GM19455 (cell line): ENCODE measurements around the gene RBPJ.
"Not testable (repeated sequence)": the region's sequence is repeated elsewhere in the genome, so short reads cannot be mapped to it uniquely, and the experiment has no call there.

Experiments used
- ATAC-seq: cut with Tn5 transposase; IDR thresholded peaks from one replicate; pipeline ENCODE4 v1.9.1; 2021; ENCODE audit not compliant: unreplicated experiment

RBPJ gene

DNA sequence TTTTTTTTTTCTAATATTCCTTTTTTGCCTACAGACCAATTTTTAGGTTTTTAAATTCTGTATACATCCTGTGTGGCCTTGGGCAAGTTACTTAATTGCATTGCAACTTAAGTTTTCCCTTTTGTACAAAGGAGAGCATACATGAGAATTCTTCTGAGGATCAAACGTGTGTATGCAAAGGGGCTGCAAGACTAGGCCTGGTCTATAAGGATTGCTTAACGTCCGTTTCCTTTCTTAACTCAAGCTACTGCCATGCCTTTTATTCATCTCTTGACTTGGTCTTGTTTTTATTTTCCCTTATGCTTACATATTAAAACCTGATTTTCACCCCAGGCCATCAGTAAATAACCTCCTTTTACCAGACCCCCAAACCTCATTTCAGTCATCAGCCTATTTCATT lies 13.6 kb downstream of the RBPJ start:
- ATAC-seq = no peak

DNA sequence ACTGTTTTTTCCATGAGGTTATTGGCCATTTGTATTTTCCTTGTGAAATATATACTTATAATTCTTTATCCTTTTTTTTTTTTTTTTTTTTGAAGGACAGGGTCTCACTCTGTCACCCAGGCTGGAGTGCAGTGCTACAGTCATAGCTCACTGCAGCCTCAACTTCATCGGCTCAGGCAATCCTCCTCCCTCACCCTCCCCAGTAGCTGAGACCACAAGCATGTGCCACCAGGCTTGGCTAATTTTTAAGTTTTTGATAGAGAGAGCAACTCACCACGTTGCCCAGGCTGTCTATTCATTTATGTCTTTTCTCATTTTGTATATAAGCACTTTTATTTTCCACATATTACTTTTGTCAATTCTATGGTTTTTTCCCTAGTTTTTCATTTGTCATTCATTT lies 16.8 kb downstream of the RBPJ start:
- no peak for ATAC-seq

DNA sequence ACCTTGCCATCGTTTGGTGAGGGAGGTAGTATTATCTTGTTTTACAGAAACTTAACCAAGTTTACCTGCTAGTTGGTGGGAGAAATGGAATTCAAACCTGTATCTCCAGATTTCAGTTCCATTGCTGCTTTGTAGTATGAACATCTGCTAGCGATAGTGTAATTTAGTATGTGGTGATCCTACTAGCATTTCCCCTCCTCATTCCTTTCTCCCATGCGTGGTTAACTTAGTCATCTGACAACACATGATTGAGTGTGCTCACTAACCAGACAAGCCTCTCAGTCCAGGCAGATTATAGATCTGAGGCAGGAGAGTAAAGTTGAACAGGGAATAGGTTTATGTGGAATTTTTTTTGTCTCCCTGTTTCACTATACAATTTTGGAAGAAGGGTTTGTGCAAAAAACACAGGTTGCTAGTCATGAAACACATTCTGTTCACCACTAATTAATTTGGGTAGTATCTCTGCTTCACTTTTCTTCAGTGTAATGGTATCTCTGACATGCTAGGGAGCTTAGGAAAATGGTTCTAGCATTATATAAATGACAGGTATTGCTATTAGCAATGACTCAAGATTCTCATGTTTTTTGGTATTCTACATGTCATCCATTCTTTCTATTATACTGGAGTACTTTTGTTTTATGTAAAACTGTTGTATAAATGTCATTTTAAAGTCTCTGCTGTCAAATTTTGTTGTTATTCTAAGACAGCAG lies 21.7 kb downstream of the RBPJ start:
- ATAC-seq = no peak

DNA sequence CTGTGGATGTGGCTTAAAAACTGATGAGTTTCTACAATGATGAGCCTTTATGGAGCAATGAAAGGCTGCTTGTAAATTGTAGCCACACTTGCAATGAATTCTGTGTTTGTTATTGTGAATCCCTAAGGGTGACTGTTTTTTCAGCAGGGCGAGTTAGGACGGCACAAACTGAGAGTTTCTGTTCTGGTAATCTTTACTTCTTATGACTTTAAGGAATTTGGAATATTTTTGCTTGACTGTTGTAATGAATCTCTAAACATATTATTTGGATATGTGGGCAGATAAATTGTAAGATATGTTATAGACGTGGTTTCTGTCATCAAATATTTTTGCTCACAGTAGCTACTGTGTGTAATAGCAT lies 22.2 kb downstream of the RBPJ start:
- ATAC-seq = no peak

DNA sequence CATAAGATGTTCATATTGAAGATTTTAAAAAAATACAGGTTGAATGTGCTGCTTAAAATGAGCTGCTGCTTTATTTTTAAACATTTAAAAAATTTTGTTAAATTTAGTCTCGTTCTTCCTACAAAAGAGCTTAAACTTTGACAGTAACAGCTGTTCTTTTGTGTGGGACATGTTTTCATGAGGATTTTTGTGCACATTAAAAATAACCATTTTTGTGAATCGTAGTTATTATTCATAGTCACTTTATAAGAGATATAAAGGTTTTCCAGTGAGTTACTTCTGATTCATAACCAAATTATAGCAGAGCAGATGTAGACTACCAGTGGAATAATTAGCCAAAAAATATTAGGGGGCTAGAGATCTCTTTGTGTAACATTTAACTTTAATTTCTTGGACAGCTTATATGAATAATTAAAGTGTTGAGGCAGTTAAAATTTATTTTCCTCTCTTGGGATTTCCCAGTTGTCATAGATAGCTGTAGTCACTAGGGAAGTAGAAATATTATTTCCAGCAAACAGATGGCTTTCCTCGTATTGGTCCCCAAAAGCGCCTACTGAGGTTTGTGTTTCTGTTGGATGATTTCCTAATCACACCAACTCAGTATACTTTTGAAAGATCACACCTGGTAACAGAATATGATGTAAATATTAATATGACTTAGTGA lies 24.2 kb downstream of the RBPJ start:
- no peak for ATAC-seq

DNA sequence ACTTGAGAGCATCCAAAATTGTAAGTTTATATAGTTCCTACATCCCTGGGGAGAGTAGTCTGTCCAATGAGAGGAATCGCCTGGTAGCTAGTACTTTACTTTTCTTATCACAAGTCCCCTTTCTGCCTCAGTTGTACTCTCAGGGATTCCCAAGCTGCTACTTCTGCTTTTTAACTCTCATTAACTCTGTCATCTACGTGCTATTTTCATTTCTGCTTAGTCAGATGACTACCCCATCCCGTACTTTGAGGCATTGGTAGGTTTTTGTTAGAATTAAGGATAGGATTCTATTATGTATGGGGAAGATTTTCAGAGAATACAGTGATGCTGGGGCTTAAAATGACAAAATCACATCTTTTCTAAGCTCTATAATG lies 24.7 kb downstream of the RBPJ start:
- ATAC-seq = no peak

DNA sequence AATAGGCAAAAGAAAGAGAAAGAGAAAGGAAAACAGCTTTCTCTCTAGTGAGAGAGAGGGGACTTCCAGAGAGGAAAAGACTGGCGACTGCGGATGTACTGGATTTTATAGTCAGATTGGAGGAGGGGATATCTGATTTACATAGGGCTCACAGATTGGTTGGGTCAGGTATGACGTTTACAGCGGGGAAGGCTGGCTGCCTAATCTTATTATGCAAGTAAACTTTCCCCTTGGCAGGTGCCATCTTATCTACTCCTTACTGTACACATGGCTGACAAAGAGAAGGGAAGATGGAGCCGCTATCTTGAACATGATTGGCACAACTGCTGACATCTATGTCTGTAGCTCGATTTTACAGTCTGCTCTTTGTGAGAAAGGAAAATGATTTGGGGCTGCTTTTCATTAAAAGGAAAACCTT lies 25.4 kb downstream of the RBPJ start:
- ATAC-seq = no peak

DNA sequence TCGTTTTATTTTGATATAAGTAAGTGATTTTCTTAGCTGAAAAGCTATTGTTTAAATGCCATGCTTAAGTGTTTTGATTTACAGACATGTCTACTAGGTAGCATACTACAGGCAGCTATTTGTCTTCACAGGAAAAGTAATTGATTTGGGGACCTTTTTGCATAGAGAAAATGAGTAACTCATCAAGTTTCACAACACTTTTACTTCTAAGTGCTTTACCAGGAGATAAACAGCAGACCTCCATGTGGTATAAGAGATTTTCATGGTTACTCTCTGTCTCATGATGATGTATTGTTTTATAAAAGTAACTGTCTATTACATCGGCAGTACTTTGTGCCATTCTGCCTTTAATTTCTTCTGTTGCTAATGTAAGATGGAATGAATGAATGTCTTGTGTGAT lies 28.7 kb downstream of the RBPJ start:
- ATAC-seq = no peak

DNA sequence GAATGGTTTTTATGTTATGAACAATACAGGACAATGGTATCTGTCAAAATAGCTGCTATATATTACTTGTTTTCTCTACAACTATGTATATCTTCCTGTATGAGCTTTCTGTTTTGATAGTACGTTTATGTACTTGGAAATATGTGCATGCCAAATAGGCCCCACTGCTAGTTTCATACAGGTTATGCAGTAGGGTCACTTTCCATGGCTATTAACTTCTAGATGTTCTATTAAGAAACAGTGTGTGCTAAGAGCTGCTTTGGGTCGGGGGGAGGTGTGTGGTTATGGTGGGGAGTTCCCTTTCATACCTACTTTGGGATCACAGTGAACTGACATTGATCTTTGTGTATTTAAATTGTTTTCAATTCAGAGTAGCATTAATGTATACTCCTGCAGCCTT lies 30.9 kb downstream of the RBPJ start:
- no peak for ATAC-seq

DNA sequence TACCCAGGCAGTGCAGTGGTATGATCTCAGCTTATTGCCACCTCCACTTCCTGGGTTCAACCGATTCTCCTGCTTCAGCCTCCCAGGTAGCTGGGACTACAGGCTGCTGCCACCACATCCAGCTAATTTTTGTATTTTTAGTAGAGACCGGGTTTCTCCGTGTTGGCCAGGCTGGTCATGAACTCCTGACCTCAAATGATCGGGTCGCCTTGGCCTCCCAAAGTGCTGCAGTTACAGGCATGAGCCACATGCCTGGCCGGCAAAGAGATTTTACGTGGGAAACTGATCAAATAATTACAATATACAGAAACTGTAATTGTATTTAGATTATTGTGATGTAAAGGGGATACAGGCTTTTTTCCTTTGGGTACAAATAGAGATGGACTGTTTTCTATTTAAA lies 33.7 kb downstream of the RBPJ start:
- ATAC-seq = no peak

DNA sequence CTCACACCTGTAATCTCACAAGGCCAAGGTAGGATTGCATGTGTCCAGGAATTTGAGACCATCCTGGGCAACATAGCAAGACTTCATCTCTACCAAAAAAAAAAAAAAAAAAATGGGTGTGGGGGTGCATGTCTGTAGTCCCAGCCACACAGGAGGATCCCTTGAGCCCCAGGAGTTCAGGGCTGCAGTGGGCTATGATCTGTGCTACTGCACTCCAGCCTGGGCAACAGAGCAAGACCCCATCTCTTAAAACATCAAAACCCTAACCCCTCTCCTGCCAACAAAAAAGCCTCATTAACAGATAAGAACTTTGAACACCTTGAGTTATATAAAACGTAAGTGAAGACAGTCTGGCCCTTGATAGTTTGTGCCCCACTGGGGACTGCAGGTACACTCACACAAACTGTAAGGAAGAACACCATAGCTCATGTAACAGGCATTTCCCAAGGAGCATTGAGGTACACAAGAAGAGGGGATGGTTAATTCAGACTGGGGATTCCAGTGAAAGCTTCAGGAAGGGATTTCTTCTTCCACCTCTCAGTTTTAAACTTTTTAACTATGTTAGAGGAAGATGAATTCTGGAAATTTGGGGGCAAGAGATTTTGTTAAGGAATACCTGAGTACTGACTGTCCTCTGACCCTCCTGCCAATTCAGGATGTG lies 34.7 kb downstream of the RBPJ start:
- no peak for ATAC-seq

DNA sequence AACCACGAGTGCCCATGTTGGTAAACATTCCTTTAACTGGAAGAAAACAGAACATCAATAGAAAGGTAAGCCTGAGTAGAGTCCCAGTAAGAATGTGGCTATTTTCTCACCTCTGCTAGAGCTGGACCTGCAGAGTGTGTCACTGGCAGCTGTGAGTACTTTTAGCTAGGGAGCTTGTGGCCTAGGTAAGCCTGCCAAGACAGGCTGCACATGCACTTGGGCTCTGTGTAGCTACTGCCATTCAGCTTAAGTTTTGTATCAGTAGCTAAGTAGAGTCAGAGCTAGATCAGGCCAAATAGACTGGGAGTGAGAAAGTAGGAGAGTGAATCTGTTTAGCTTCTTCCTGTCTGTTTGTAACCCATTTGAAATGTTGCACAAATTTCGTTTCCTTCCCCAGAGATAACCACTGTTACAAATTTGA lies 35.3 kb downstream of the RBPJ start:
- no peak for ATAC-seq

DNA sequence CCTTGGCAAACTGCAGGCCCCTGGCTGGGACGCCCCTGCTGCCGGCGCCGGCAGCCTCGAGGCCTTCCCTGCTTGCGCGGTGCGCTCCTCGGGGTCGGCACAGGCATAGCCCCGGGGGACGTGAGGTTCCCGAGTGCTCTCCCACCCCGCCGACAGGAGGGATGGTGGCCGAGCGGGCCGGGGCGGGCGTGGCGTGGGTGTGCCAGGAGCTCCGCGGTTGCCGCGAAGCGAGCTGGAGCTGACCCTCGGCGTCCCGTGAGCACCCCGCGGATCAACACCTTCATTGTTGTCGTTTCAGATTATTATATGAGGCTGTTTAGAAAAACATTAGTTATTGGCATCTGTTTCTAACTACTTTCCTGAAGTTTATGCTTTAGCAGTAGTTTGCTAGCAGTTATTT lies 38.7 kb downstream of the RBPJ start:
- ATAC-seq = not testable (repeated sequence)

DNA sequence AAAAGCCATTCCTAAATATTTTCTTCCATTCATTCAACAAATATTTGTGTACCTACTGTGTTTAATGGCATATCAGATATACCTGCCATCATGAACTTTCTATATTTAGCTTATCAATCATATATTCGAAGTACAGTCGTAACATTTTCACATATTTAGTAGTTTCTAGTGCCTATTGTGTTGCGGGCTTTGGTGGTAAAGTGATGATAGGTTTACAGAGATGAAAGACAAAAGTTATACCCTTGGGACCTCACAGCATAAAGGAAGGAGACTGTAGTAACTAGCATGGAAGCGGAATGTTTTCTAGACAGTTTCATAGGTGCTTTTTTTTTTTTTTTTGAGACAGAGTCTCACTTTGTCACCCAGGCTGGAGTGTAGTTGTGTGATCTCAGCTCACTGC lies 39.5 kb downstream of the RBPJ start:
- no peak for ATAC-seq

DNA sequence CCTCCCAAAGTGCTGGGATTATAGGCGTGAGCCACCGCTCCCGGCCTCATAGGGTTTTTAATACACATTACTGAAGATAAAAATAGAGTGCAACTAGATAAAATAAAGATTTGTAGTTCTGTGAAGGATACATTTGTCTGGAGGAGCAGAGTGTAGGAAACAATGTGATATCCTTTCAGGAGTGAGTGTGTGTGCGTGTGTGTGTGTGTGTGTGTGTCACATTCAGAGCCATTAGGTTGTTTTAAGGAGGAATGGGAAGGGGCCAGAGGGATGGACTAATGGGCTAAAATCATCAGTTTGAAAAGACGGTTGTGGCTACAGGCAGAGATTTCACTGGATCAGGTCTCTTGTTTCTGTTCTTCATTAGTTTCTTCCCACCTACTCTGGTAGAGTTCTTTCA lies 40.0 kb downstream of the RBPJ start:
- ATAC-seq = no peak

DNA sequence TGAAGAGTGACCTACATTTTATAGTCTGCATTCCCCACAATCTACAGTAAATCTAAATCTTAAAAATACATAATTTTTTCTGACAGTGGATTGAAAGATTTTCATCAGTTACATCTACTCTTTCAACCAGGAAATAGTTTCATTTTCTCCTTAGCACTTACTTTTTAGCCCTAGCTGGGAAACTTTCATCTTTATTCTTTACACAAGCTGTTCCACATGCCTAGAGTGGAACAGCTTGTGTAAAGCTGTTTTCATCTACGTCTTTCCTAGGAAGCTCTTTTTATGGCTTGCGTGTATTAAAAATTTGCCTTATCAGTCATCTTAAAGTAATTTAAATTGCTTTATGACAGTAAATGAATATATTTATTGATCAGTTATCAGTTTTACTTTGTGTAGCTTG lies 40.5 kb downstream of the RBPJ start:
- ATAC-seq = no peak

DNA sequence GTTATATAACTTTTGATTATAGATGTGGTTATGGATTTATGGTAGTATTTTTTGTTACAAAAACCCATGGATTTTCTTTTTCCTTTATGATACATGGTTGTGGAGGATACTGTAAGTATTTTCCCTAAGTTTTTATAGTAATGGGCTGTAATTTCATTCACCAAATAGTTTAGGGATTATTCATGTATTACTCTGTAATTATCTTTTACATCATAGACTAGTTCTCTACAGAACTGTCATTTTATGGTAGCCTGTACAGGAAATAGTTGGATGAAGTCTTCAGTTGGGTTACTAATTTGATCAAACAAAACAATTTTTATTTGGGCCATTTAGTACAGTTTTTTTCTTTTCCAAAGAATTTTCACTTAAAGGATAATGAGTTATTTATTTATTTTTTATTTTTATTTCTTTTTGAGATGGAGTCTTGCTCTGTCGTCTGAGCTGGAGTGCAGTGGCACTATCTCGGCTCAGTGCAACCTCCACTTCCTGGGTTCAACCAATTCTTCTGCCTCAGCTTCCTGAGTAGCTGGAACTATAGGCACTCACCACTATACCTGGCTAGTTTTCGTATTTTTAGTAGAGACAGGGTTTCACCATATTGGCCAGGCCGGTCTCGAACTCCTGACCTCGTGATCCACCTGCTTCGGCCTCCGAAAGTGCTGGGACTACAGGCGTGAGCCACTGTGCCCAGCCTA lies 42.1 kb downstream of the RBPJ start:
- ATAC-seq = no peak

DNA sequence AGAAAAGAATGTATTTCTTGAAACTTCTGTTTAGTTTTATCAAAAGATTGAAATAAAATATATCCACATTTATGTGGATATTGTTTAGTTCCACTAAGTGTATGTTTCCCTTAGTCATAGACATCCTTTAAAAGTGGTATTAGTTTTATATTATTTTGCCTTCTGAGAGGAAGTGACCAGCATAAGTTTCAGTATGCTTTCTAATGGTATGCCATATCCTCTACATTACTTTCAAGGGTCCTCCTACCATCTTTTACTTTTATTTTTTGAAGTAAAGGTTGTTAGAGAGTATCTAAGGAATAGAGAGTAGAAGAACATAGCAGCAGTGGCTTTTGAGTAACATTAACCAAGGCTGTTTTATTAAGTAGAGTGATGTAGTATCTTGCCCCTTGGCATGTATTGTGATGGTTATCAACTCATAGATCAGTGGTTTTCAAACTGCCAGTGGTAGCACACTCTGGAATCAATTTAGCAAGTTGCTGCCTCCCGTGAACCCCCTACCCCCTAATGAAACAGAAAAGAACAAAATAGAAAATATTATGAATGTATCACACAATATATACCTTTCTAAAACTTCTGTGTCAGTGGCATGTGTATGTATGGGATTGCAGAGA lies 44.8 kb downstream of the RBPJ start:
- peak; percentile 57 for ATAC-seq

DNA sequence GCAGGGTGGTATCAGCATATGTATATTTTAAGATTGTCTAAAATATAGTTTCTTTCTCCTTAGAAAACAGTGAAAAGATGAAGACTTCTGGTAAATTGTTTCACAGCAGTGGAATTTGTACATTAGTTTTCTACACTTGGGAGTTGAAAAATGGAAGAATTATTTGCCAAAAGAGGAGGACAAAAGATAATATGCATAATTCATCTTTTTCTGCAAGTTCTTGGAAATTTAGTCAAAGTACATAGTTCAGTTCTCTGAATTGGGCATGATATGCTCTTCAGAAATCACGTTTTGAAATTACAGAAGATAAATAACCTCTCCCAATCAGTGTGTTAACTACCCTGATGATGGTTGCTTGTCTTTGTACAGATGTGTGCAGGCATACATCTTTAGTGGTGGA lies 47.0 kb downstream of the RBPJ start:
- ATAC-seq = no peak

DNA sequence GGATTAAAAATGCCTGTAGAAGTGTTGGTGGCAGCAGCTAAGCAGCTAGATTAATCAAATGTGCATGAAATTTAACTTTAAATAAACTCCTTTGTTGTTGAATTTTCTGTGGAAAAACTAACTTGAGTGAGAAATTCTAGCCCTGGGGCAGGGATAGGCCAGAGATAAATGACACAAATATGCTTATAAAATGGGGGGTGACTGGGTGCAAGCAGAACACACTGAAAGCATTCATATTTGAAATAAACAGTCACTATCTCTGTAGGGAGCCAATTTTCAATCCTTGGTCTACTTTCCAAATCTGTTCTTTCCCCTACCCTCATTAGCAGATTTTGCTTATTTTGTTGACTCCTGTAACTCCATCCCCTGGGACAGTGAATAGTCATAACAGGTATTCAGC lies 47.9 kb downstream of the RBPJ start:
- no peak for ATAC-seq

DNA sequence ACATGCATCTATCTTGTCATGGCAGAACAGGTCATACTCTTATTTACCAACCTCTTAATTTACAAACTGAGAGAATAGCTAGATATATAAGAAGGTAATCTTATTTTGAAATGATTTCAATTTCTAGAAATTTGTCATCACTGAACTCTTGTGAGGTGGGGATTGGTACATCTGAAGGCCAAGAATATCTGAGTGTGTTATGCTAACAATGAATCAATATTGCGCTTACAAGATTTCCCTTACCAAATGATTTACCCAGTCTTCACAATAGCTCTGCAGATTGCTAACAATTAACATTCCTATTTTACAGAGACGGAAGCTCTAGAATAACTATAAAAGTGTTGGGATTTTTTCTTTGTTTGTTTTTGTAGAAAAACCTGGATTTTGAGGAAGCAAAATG lies 48.3 kb downstream of the RBPJ start:
- no peak for ATAC-seq

DNA sequence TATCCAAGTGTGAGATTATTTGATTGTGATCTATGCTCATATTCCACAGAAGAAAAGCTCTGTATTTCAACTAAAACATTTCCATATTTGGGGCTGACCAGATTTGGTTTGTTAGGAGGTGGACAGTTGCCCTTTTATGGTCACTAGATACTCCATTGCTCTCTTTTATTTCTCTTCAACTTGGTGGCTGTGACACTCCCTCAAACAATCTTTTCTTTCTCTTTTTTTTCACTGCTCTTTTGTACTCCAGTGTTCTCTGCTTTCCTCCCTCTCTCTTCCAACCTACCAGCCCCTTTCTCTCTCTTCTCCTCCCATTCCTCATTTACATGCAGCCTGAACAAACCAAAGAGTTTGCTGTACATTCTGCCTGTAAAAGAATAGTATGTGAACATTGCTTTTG lies 48.8 kb downstream of the RBPJ start:
- ATAC-seq = no peak
